SIG-M5 (cell line): ENCODE measurements around the gene SLC35G2.
"Not testable (repeated sequence)": the region's sequence is repeated elsewhere in the genome, so short reads cannot be mapped to it uniquely, and the experiment has no call there.

Source experiments
- DNase-seq: peaks from one replicate; lab custom pipeline; 2025; lab: John Stamatoyannopoulos, UW

Gene SLC35G2

DNA sequence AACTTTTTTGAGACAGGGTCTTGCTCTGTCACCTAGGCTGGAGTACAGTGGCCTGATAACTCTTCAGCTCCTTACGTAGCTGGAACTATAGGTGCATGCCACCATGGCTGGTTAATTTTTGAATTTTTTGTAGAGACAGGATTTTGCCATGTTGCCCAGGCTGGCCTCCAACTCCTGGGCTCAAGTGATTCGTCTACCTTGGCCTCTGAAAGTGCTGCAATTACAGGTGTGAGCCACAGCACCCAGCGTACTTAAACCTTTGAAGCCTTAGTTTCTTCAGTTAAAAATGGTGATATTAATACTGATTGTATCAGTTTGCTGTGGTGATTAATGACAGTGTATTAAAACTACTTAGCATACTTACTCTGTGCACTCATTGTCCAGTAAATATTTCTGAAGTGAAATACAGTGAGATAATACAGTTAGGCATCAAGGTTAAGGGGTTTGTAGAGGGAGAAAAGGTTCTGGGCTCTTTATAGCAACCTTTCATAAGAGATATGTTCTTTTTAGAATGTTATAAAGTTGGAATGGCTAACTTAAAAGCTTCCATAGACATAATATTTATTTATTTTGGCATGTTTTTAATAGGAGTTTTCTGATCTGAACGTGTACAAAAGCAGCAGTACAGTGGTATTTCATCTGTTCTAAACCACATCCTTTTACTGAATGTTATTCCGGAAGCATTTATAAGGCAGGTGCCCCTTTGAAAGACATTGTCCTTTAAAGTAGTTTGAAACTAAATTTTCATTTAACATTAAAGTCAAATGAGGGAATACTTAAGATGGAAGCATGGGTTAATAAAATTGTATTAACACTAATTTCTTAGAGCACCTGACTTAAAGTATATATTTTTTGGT, 66.7 kb downstream of the SLC35G2 start:
- DNase-seq, result no peak

DNA sequence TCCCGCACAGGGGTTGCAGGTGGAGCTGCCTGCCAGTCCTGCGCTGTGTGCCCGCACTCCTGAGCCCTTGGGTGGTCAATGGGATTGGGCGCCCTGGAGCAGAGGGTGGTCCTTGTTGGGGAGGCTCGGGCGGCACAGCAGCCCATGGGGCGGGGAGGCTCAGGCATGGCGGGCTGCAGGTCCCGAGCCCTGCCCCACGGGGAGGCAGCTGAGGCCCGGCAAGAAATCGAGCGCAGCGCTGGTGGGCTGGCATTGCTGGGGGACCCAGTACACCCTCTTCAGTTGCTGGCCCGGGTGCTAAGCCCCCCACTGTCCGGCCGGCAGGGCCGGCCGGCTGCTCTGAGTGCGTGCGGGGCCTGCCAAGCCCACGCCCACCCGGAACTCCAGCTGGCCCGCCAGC, 71.0 kb downstream of the SLC35G2 start:
- DNase-seq, result no peak

DNA sequence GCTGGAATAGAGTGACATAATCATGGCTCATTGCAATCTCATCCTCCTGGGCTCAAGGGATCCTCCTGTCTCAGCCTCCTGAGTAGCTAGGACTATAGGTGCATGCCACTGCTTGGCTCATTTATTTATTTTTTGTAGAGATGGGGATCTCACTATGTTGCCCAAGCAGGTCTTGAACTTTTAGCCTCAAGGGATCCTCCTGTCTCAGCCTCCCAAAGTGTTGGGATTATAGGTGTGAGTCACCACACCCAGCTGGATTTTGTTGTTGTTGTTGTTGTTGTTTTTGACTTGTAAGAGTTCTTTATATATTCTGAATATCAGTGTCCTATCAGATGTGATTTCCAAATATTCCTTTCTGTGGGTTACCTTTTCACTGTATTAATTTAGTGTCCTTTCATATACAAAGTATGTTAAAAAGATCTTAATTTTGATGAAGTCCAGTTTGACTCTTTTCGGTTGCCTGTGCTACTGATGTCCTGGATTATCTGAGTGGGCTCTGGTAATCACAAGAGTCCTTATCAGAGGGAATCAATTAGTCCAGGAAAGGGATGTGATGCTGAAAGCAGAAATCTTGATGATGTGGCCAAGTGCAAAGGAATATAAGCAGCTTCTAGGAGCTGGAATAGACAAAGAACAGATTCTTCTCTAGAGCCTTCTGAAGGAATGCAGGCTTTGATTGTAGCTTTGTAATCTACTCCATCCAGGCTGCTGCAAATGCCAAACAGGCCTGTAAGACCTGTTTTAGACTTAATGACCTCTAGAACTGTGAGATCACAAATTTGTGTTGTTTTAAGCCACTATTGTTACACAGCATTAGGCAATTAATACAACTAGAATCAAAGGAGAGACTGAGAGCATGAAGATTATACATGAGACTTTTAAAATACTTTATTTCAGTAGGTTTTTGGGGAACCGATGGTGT, 73.3 kb downstream of the SLC35G2 start:
- no peak for DNase-seq

DNA sequence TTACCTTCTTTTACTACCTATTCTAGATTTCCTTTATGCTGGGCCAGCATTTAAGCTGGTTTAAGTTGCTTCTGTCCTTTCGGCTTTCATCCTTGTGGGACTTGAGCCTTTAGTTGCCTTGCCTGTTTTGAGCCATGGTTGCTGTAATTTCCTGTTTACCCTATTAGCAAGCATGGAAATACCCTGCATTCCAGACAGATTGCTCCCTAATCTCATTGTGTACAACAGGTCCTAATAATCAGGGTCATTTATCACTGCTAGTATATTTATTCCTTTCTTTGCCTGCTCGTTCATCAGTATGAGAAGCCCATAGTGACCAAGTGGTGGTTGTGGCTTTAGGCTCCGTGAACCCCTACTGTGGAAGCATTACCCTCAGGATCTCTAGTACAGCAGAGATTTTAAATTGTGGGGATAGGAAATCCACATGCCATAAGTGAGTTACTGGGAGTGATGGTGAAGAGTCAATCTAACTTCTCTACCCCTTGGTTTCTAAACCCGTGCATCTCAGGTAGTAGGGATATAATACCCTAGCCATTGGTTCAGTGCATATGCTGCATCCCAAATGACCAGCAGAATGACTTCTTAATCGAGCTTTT, 75.0 kb downstream of the SLC35G2 start:
- no peak for DNase-seq

DNA sequence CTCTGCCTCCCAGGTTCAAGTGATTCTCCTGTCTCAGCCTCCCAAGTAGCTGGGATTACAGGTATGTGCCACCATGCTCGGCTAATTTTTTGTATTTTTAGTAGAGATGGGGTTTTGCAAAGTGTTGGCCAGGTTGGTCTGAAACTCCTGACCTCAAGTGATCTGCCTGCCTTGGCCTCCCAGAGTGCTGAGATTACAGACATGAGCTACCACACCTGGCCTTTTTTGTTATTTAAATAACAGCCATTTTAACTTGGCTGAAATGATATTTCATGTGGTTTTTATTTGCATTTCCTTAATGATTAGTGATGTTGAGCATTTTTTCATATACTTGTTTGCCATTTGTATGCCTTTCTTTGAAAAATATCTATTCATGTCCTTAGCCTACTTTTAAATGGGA, 78.2 kb downstream of the SLC35G2 start:
- not testable (repeated sequence) for DNase-seq

DNA sequence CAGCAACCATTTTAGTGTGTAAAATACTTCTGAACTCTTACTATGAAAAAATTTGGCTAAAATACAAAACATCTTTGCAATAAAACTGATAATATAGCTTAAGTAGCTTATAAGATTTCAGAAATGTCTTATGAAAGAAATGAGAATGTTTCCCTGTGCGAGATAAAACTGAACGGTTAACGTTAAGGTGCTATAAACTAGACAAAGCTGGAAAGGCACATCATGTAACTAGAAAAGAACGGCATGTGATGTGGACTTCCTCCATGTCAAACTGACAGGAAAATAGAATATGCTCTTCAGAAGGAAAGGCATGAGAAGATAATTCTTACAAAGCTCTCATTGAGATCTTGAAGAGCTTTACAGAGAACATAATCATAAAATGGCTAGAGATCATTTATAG, 79.6 kb downstream of the SLC35G2 start:
- no peak for DNase-seq

DNA sequence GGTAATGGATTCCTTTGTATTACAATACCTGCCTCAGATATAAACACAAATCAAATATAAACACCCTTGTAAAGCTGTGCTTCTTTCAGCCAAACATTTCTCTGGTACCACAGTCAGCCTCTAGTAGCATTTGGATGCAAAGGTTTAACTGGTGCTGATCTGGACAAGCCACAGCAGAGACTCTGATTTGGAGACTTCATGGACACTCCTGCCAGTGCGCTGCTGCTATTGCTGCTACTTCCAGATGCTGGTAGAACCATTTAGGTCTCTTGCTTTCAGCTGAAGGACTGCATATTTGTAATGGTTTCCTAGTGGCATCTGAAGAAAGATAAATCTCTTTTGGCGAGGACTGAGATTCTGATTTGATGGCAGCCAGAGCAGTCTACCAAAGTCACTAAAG, 80.0 kb downstream of the SLC35G2 start:
- DNase-seq, result no peak

DNA sequence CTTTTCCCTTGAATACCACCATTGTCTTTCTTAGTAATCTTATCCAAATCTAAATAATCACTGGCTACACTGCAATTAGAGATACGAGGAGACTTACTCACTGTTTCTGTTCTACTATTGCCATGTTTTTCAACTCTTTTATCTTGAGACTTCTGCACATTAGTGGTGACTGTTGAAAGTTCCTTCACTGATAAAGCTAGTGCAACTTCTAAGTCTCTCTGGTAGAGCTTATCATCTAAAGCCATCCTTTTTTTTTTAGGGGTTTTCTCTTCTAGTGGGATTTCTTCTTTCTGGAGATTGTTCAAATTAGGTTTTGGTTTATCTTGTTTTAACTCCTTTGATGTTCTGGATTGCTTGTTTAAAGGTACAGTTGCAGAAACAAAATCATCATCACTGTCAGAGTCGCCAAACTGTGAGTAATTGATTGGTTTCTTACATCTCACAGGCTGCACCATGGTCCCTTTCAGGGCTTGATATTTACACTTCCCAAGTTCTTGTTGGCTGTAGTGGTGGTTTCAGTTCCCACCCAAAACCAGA, 80.8 kb downstream of the SLC35G2 start:
- DNase-seq, result no peak

DNA sequence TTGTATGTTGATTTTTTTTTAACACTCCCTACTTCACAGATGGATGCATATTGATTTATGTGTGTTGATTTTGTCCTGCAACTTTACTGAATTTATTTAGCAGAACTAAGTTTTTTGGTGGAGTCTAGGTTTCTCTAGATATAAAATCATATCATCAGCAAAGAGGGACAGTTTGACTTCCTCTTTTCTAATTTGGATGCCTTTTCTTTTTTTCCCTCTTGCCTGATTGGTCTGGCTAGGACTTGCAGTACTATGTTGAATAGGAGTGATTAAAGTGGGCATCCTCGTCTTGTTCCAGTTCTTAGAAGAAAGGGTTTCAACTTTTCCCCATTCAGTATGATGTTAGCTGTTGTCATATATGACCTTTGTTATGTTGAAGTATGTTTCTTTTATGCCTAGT, 81.8 kb downstream of the SLC35G2 start:
- not testable (repeated sequence) for DNase-seq

DNA sequence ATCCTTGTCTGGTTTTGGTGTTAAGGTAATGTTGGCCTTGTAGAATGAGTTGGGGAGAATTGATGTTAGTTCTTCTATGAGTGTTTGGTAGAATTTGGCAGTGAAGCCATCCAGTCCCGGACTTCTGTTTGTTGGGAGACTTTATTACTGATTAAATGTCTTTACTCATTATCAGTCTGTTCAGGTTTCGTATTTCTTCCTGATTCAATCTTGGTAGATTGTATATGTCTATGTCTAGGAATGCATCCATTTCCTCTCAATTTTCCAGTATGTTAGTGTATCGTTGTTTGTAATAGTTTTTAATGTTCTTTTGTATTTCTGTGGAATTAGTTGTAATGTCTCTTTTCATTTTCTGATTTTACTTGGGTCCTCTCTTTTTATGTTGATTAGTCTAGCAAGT, 82.5 kb downstream of the SLC35G2 start:
- DNase-seq, result no peak

DNA sequence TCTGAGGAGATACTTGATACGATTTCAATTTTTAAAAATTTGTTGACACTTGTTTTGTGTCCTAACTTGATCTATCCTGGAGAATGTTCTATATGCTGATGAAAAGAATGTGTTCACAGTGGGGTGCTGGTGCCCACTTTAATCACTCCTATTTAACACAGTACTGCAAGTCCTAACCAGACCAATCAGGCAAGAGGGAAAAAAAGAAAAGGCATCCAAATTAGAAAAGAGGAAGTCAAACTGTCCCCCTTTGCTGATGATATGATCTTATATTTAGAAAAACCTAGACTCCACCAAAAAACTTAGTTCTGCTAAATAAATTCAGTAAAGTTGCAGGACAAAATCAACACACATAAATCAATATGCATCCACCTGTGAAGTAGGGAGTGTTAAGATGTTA, 83.6 kb downstream of the SLC35G2 start:
- DNase-seq, result not testable (repeated sequence)

DNA sequence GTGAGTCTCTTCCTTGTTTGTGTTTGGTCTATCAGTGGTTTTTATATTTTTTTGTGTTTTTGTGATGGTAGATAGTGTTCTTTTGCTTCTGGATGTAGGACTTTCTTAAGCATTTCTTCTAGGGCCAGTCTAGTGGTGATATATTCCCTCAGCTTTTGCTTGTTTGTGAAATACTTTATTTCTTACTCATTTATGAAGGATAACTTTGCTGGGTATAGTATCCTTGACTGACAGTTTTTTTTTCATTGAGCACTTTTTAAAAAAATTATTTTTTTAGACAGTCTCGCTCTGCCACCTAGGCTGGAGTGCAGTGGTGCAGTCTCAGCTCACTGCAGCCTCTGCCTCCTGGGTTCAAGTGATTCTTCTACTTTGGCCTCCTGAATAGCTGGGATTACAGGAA, 85.0 kb downstream of the SLC35G2 start:
- DNase-seq, result no peak

DNA sequence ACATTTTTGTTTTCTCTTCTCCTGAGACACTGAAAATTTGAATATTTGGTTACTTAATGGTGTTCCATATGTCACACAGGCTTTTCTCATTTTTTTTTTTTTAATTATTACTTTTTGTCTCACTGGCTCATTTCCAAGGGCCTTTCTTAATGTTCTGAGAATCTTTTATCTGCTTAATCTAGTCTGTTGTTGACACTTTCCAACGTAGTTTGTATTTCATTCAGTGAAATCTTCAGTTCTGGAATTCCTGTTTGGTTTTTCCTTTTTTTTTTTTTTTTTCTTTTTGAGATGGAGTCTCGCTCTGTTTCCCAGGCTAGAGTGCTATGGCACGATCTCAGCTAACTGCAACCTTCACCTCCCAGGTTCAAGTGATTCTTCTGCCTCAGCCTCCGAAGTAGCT, 85.8 kb downstream of the SLC35G2 start:
- DNase-seq, result no peak
